GM12878 (cell line): ENCODE measurements around the gene PCIF1. TPM values are rescaled to one million over a fixed set of nuclear protein-coding genes. Genes with fewer than 3 reads are reported as not detected.
A peak's percentile ranks its signal among the peaks of the same experiment; 100 is the strongest.

Experiments used
- ATAC-seq: fragments of 200-7000 bp; cut with Tn5 transposase; 3 replicates; pipeline ENCODE4 v1.9.1; 2020; ENCODE audit warnings: mild to moderate bottlenecking, moderate library complexity
- BruUV-seq: library from RNA; stranded (reverse); fragments of 400-500 nt; replicated peaks from 2 replicates; lab custom pipeline; 2021; lab: Mats Ljungman, UMichigan
- CTCF ChIA-PET: fragments of 300-600 bp; sonication (Branson Sonifier 250); formaldehyde crosslinking; extraction: SDS; loops from one replicate; lab custom pipeline; 2021; ENCODE audit warnings: inconsistent platforms; lab: Yijun Ruan, JAX
- POLR2A ChIA-PET: fragments of 350-600 bp; formaldehyde crosslinking; extraction: SDS; loops from one replicate; lab custom pipeline; 2021; ENCODE audit warnings: inconsistent platforms; lab: Charles Lee
- RAD21 ChIA-PET: fragments of 300-600 bp; sonication (Branson Sonifier 250); formaldehyde crosslinking; loops from one replicate; lab custom pipeline; 2023; ENCODE audit warnings: antibody characterized with exemption; ENCODE audit not compliant: unreplicated experiment; lab: Charles Lee
- SMC1A ChIA-PET: fragments of 300-600 bp; sonication (Branson Sonifier 250); formaldehyde crosslinking; loops from one replicate; lab custom pipeline; 2023; ENCODE audit not compliant: unreplicated experiment, uncharacterized antibody; lab: Charles Lee
- DNase-seq: peaks from one replicate; pipeline ENCODE4 v3.0.0-alpha.2; 2011; ENCODE audit warnings: low read depth, low spot score
- FAIRE-seq: peaks from 3 replicates; lab custom pipeline; 2011; peaks lifted over from hg19 to GRCh38; lab: Jason Lieb, UNC
- H2AFZ ChIP-seq: 2 replicates; pipeline ENCODE4 v1.6.0; 2011; ENCODE audit warnings: low read depth, low read length, control low read depth; ENCODE audit not compliant: control insufficient read depth
- H3K27ac ChIP-seq: 2 replicates; pipeline ENCODE4 v1.5.1; 2011; ENCODE audit warnings: control low read depth; ENCODE audit not compliant: control insufficient read depth, insufficient read depth
- H3K27me3 ChIP-seq, 2 experiments: replicated peaks in 1 of 2; 2 replicates each; pipeline versions ENCODE4 v1.6.0 to v1.6.1; 2011; ENCODE audit warnings: low read length in 1 of 2; ENCODE audit not compliant: control insufficient read depth in 2 of 2, insufficient read depth in 2 of 2
- H3K36me3 ChIP-seq, 2 experiments: 2 replicates each; pipeline ENCODE4 v1.5.1; 2011; ENCODE audit warnings: low read length in 1 of 2; ENCODE audit not compliant: control insufficient read depth in 2 of 2, insufficient read depth in 2 of 2
- H3K4me1 ChIP-seq: 2 replicates; pipeline ENCODE4 v1.6.1; 2011; ENCODE audit warnings: mild to moderate bottlenecking, low read length, moderate library complexity, mixed read lengths; ENCODE audit not compliant: control insufficient read depth, insufficient read depth
- H3K4me2 ChIP-seq: 2 replicates; pipeline ENCODE4 v1.6.0; 2011; ENCODE audit warnings: control low read depth; ENCODE audit not compliant: control insufficient read depth, insufficient read depth
- H3K4me3 ChIP-seq: fragments of 200-600 bp; sonication (generic); 2 replicates; pipeline ENCODE4 v1.5.1; 2016
- H3K79me2 ChIP-seq: 2 replicates; pipeline ENCODE4 v1.6.0; 2011; ENCODE audit warnings: low read length; ENCODE audit not compliant: control insufficient read depth, insufficient read depth
- H3K9ac ChIP-seq: 2 replicates; pipeline ENCODE4 v1.8.0; 2011; ENCODE audit warnings: low read length, control low read depth, mixed read lengths; ENCODE audit not compliant: control insufficient read depth, insufficient read depth
- H3K9me3 ChIP-seq: replicated peaks from 3 replicates; pipeline ENCODE4 v1.5.1; 2011; ENCODE audit warnings: mild to moderate bottlenecking, low read length; ENCODE audit not compliant: control insufficient read depth, insufficient read depth
- H4K20me1 ChIP-seq: 2 replicates; pipeline ENCODE4 v1.6.0; 2011; ENCODE audit not compliant: control insufficient read depth, insufficient read depth
- BCL3 ChIP-seq: IDR thresholded peaks from 2 replicates; pipeline ENCODE4 v1.6.1; 2011; ENCODE audit warnings: borderline replicate concordance, low read depth, mild to moderate bottlenecking, moderate library complexity, low read length; ENCODE audit not compliant: insufficient read depth, poor library complexity, severe bottlenecking
- BCLAF1 ChIP-seq: fragments of 450-650 bp; IDR thresholded peaks from 2 replicates; pipeline ENCODE4 v1.6.1; 2017; ENCODE audit warnings: antibody characterized with exemption, mild to moderate bottlenecking, moderate library complexity
- EP300 ChIP-seq, 2 experiments: fragments of 150-350 bp in 1 of 2; IDR thresholded peaks; 2 replicates each; pipeline ENCODE4 v1.6.1; 2011 to 2012; ENCODE audit warnings: low read depth in 2 of 2, low read length in 2 of 2, borderline replicate concordance in 1 of 2, improper control_type of control experiment in 1 of 2, inconsistent platforms in 1 of 2; ENCODE audit not compliant: control insufficient read depth in 1 of 2
- KAT2A ChIP-seq: conservative IDR thresholded peaks from 2 replicates; pipeline ENCODE4 v1.6.1; 2011; ENCODE audit warnings: low read depth, low read length; ENCODE audit not compliant: control insufficient read depth
- POLR2A ChIP-seq: IDR thresholded peaks from 2 replicates; pipeline ENCODE4 v1.6.1; 2011; ENCODE audit warnings: low read depth, mild to moderate bottlenecking, low read length
- RBBP5 ChIP-seq: fragments of 200-600 bp; sonication (generic); conservative IDR thresholded peaks from 2 replicates; pipeline ENCODE4 v1.6.1; 2016
- REST ChIP-seq: IDR thresholded peaks from 2 replicates; pipeline ENCODE4 v1.6.1; 2012; ENCODE audit warnings: mild to moderate bottlenecking, low read depth, low read length
- WGBS: methylation state at CpG from one replicate; pipeline ENCODE4 v1.1.6; 2016; ENCODE audit warnings: low lambda C conversion rate; ENCODE audit not compliant: insufficient replicate concordance, insufficient coverage; ENCODE audit errors: missing lambda C conversion rate; 5-methylcytosine and 5-hydroxymethylcytosine counted together
- in situ Hi-C: fragments of 300-500 bp; cut with MboI; formaldehyde crosslinking; loops from 9 replicates; pipeline ENCODE4 v1.14.3; 2018; ENCODE audit warnings: mixed read lengths
- intact Hi-C: fragments of 100-400 bp; cut with micrococcal nuclease; formaldehyde crosslinking; loops from one replicate; pipeline ENCODE4 v1.14.2; 2022; ENCODE audit not compliant: unreplicated experiment
- polyA plus RNA-seq, 11 experiments: library from polyadenylated mRNA; depleted of rRNA in 4 of 11; unstranded in 6 of 11; stranded (reverse) in 5 of 11; fragments of >200 nt; fragmentation: Nextera tagmentation in 4 of 11; fragmentation: Illumina TruSeq in 1 of 11; extraction: Ambion mirVana in 4 of 11; extraction: Trizol in 1 of 11; gene quantifications; 1 replicate in 1 of 11; 2 replicates in 10 of 11; pipeline versions ENCODE4 v1.2.1 to v1.2.3, GENCODE V29; 2011 to 2016; ENCODE audit warnings: inconsistent platforms in 2 of 11, missing spikeins in 2 of 11, low read depth in 1 of 11
- total RNA-seq, 4 experiments: library from RNA; depleted of rRNA in 3 of 4; stranded (reverse); fragments of >200 nt in 3 of 4; fragmentation: Illumina TruSeq in 1 of 4; extraction: Trizol in 1 of 4; gene quantifications; 2 replicates each; pipeline versions ENCODE4 v1.2.1 to v1.2.3, GENCODE V29; 2013 to 2021

PCIF1 gene
- total and polyA plus RNA-seq, 10 of the 15 experiments (the other 5 are each of a cell fraction or from before 2014, with no cell fraction given): 8.4 to 32.9 (median 17.6) TPM

GRCh38 chr20:45950330-45950646 lies 15.8 kb downstream of the PCIF1 start:
- in situ Hi-C loops (no loop called here), intact Hi-C loops (no loop called here)
- DNase-seq (no peak), ATAC-seq (no peak), FAIRE-seq (no peak)
- Histone ChIP-seq H3K79me2 (no peaks in the 10 kb centered on the region), H3K9me3 (no peaks in the 10 kb centered on the region), H3K27me3 (no peaks in the 10 kb centered on the region), H3K4me2 (no peak overlapping the region), H3K27ac (no peak overlapping the region), H2AFZ (no peak overlapping the region), H3K4me1 (peaks cover 3% of the 10 kb centered on the region; the same call in 1 of the 2 replicates), H3K36me3 (peaks cover 11 to 59% of the 10 kb centered on the region in 2 experiments), H4K20me1 (no peaks in the 10 kb centered on the region), H3K4me3 (no peak overlapping the region), H3K9ac (no peak overlapping the region)
- ChIA-PET RAD21 (no interaction called here), CTCF (interaction anchor here (8.0 kb wide), 1 partner anchor 20 kb away, joined by 33 read pairs; no protein-coding TSS in a partner anchor), POLR2A (interaction anchor here (0.6 to 3.2 kb wide), 4 partner anchors 8 to 15 kb away, joined by 3 to 13 read pairs (median 4); no protein-coding TSS in a partner anchor), SMC1A (no interaction called here)
- TSS peak; percentile 19 for BruUV-seq
- 92% methylated on average over 9 of the region's 9 CpGs for WGBS
- TF ChIP-seq REST (no peak), POLR2A (0 out of 2 replicates have a peak, but pooled peaks have one; percentile 14), BCLAF1 (no peak), KAT2A (no peak), BCL3 (peak; percentile 64), RBBP5 (no peak), EP300 (IDR thresholded peaks at IDR 0.05; ENCODE audit: borderline replicate concordance in 1 of 2, control insufficient read depth in 1 of 2, low read depth in 2 of 2, low read length in 2 of 2) (no peak)
